ENCODE results near the gene SOS1.

DNA sequence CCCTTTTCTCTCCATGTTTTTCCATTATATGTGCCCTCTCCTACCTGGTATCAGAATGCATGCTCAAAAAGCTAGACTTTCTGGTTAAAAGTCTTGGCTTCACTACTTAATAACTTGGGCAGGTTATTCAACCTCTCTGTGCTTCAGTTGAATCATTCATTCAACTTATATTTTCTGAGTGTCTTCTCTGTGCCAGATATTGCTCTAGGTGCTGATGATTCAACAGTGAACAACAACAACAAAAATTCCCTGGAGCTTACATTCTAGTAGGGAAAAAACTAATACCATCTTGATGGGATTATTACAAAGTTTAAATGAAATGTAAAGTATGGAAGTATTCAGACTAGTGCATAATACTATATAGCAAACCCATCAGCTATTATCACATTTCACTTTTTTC is 55.2 kb downstream of the SOS1 start:
- TF ChIP-seq, protein P1, sequence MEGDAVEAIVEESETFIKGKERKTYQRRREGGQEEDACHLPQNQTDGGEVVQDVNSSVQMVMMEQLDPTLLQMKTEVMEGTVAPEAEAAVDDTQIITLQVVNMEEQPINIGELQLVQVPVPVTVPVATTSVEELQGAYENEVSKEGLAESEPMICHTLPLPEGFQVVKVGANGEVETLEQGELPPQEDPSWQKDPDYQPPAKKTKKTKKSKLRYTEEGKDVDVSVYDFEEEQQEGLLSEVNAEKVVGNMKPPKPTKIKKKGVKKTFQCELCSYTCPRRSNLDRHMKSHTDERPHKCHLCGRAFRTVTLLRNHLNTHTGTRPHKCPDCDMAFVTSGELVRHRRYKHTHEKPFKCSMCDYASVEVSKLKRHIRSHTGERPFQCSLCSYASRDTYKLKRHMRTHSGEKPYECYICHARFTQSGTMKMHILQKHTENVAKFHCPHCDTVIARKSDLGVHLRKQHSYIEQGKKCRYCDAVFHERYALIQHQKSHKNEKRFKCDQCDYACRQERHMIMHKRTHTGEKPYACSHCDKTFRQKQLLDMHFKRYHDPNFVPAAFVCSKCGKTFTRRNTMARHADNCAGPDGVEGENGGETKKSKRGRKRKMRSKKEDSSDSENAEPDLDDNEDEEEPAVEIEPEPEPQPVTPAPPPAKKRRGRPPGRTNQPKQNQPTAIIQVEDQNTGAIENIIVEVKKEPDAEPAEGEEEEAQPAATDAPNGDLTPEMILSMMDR (conservative IDR thresholded peaks at IDR 0.05 in 1 of 2, IDR thresholded peaks at IDR 0.05 in 1 of 2; ENCODE audit: extremely low read depth in 1 of 2, insufficient read depth in 1 of 2, low read depth in 1 of 2, low read length in 2 of 2): no peak
- no peak for TF ChIP-seq EZH2 (IDR thresholded peaks at IDR 0.05; ENCODE audit: borderline replicate concordance, low read length)
